ENCODE data around the gene BANF1.

The BANF1 gene

GRCh38 chr11:66011785-66012303 is 9.5 kb downstream of the BANF1 start, which contains the start of gene CST6:
Gene CST6 (plus strand): TSS chr11:66012008. CDS start chr11:66012045, 37 bp downstream.
- no peak within 1 kb of the TSS for H3K4me3 ChIP-seq (replicated peaks in 1 of 2; ENCODE audit: low read depth in 2 of 2, low read length in 2 of 2)
- DNase-seq (ENCODE audit: low read depth in 2 of 2): no peak
- no peak for TF ChIP-seq CTCF (IDR thresholded peaks at IDR 0.05; ENCODE audit: low read depth, low read length)

GRCh38 chr11:66012371-66012945 is 10.2 kb downstream of the BANF1 start:
- H3K4me3 ChIP-seq (replicated peaks in 1 of 2; ENCODE audit: low read depth in 2 of 2, low read length in 2 of 2): no peak overlapping the region
- DNase-seq (ENCODE audit: low read depth in 2 of 2): no peak
- TF ChIP-seq CTCF (IDR thresholded peaks at IDR 0.05; ENCODE audit: low read depth, low read length): no peak

- TF ChIP-seq CTCF (IDR thresholded peaks at IDR 0.05; ENCODE audit: low read depth, low read length): no peak
- H3K4me3 ChIP-seq (replicated peaks in 1 of 2; ENCODE audit: low read depth in 2 of 2, low read length in 2 of 2): no peak overlapping the region
- DNase-seq (ENCODE audit: low read depth in 2 of 2): no peak
These were observed 10.9 kb downstream of the BANF1 start for GRCh38 chr11:66012946-66013761.

GRCh38 chr11:66013762-66014100 is 11.4 kb downstream of the BANF1 start:
- TF ChIP-seq CTCF (IDR thresholded peaks at IDR 0.05; ENCODE audit: low read depth, low read length): no peak
- H3K4me3 ChIP-seq (replicated peaks in 1 of 2; ENCODE audit: low read depth in 2 of 2, low read length in 2 of 2): no peak overlapping the region
- no peak for DNase-seq (ENCODE audit: low read depth in 2 of 2)

GRCh38 chr11:66014804-66015453 is 12.6 kb downstream of the BANF1 start:
- no peak for TF ChIP-seq CTCF (IDR thresholded peaks at IDR 0.05; ENCODE audit: low read depth, low read length)
- no peak overlapping the region for H3K4me3 ChIP-seq (replicated peaks in 1 of 2; ENCODE audit: low read depth in 2 of 2, low read length in 2 of 2)
- DNase-seq (ENCODE audit: low read depth in 2 of 2): peak in 1 of 2 donors; percentile 14

- peak; percentile 23 to 72 for DNase-seq (ENCODE audit: low read depth in 2 of 2)
- no peak overlapping the region for H3K4me3 ChIP-seq (replicated peaks in 1 of 2; ENCODE audit: low read depth in 2 of 2, low read length in 2 of 2)
- no peak for TF ChIP-seq CTCF (IDR thresholded peaks at IDR 0.05; ENCODE audit: low read depth, low read length)
These were observed 13.2 kb downstream of the BANF1 start for GRCh38 chr11:66015454-66015881.

Data from cardiac fibroblast (primary cell).